HG02884 (cell line): Measurements from ENCODE around the gene SLC5A10.
"Not testable (repeated sequence)": the region's sequence is repeated elsewhere in the genome, so short reads cannot be mapped to it uniquely, and the experiment has no call there.

ENCODE experiments used
- ATAC-seq: cut with Tn5 transposase; IDR thresholded peaks from one replicate; pipeline ENCODE4 v1.9.1; 2021; ENCODE audit warnings: mild to moderate bottlenecking, moderate library complexity; ENCODE audit not compliant: unreplicated experiment

Gene SLC5A10

DNA sequence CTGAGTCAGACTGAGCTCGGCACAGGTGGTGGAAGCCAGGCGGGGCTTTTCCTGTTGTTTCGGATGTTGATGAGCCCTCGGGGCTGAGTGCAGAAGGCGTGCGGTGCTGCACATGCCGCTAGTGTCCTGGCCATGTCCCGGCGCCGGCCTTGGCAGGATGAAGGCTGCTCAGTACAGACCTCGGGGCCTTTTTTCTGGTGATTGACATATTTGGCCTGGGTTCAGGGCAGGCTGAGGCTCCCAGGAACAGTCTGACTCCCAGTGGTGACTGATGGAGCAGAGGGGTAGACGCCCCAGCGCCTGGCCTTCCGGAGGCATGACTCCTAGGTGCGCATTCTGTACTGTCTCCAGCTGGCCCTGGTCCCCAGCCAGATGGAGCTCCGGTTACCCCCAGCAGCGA lies 86.0 kb downstream of the SLC5A10 start:
- ATAC-seq = not testable (repeated sequence)

DNA sequence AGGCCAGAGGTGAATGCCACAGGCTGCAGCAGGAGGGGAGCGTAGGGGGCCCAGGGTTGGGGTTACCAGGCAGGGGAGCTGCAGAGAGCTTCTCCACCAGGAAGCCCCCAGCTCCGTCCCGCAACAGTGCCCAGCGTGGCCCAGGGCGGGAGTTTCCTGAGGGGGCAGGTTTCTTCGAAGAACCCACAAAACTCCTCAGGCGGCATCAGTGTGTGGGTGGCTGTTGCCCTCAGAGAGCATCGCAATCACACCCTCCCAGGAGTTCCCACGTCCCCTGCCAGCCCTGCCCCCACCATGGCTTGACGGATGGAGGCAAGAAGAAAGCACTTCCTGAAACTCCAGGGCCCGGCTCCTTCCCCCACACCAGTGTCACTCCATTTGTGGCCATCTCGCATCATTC lies 86.8 kb downstream of the SLC5A10 start:
- not testable (repeated sequence) for ATAC-seq

DNA sequence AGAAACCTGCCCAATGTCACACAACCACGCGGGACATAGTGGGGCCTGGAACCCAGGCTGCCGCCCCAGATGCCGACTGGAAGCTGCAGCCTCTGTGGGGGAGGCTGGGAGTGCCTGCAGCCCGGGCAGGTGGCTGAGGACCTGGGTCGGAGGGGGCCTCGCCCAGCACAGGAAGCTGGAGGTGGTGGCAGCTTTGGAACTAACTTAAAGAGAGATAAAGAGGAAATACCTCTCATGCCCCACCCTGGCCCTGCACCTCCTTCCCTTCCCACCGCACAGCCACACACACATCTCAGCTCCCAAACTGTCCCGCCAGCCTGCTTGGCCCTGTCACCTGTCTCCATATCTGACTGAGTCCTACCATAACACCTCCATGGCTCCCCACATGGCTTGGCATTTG lies 88.4 kb downstream of the SLC5A10 start:
- not testable (repeated sequence) for ATAC-seq

DNA sequence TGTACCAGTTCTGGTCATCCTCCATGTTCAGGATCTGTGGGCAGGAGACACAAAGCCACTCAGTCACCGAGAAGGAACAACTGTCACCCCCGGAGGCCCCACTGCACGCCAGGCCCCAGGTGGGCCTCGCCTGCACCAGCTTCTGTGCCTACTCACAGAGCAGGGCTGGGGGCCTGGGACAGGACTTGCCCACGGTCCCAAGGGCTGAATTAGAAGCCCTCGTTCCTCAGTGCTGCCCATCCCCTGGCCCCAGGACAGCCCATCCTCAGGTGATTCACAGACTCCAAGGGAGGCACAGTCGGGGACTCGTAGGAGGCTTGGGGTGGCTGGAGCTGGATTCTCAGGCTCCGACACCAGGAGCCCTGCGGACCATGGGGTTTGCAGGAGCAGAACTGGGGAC lies 89.9 kb downstream of the SLC5A10 start:
- ATAC-seq = not testable (repeated sequence)

DNA sequence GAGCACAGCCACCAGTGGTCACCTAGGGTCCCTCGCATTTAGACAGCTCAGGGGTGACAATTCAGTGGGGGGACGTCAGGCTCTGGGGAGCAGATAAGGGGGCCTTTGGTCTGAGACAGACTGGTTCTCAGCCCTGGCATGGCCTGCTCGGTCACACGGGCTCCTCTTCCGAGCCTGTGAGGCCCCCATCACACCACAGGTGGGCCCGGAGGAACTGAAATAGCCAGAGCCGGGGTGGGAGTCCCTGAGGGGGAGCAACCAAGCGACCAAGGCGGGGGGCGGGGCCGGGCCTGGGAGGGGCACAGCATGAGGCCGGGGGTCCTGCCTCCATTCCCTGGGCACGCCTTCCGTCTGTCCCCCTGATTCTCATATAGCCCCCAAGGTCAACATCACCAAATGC lies 90.4 kb downstream of the SLC5A10 start:
- ATAC-seq = not testable (repeated sequence)

DNA sequence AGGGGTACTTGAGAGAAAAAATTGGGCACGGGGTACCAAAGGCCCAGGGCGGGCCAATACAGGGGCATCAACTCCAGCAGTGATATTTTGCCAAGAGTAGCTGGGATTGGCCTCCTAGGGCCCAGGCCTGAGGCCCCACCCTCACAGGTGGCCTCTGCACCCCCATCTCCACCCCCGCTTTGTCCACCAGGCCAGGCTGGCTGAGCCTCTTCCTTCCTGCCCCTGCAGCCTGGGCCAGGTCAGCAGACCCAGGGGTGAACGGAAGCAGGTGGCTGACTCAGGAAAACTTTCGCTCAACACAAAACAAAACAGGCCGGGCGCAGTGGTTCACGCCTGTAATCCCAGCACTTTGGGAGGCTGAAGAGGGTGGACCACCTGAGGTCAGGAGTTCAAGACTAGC lies 91.1 kb downstream of the SLC5A10 start:
- ATAC-seq = not testable (repeated sequence)

DNA sequence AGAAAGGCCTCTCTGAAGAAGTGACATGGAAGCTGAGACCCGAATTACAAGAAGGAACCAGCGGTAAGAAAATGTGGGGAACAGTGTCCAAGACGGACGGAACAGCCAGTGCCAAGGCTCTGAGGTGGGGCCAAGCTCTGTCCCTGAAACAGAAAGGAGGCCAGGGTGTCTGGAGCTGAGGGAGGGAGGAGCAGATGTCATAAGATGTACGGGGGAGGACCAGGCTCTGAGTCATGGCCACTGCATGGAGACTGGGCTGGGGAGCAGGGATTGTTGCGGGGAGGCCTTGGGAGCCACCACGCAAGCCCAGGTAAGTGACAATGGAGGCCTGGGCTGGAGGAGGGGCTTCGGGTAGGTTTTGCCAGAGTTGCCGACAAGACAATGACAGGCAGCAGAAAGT lies 92.7 kb downstream of the SLC5A10 start:
- ATAC-seq = not testable (repeated sequence)

DNA sequence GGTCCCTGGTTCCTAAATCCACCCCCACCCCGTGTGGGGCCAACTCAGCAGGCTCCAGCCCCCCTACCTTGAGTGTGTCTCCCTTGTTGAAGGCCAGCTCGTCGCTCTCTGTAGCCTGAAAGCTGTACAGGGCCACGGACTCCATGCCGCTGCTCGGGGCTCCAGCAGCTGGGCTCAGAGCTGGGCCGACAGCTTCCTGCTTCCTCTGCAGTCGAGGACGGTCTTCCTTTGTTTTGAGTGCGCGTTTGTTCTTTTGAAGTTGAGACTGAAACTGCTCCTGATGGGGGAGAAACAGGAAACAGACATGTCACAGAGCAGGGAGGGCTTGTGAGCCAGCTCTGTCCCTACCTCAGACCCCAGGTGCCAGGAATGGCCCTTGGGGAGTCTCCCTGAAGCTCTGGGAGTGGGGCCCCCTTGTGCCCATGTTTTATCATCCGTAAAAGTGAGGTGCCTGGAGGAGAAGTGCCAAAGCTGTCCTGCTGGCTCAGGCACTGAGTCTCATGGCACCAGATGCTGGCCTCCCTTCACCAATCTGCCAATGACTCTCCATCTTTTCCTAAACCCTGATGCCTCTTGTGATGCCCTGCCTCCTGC lies 94.9 kb downstream of the SLC5A10 start, which contains the start of gene GRAP:
TSS of gene GRAP (minus strand) at position 176 of the 594 bp plus-strand sequence. CDS start at position 145, 31 bp downstream.
- not testable (repeated sequence) for ATAC-seq

DNA sequence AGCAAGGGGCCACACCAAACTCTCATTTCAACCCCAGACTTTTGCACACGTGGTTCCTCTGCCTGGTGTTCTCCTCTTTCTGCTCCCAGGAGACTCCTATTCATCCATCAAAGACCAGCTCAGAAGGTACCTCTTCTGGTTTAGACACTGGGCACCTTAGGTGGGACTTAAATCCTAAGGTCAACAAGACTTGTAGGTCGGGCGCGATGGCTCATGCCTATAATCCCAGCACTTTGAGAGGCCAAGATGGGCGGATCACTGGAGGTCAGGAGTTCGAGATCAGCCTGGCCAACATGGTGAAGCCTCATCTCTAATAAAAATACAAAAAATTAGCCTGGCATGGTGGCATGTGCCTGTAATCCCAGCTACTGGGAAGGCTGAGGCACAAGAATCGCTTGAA lies 95.5 kb downstream of the SLC5A10 start:
- ATAC-seq = not testable (repeated sequence)

DNA sequence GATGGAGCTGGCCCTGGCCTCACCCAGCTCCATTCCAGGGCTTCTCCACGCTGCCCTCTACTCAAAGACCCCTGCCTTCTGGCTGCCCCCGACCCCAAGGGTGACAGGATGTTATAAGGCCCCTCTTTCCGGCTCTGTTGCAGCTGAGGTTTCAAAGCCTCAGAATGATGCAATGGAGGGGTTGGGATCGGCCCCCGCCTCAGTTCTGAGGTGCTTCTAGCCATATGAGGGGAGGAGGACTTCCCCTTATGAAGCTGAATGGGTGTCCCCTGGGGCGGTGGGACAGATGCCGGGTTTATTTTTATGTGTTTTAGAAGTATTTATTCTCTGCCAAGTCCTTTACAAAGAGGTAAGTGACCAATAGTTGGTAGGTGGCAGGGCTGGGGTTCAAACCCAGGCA lies 96.9 kb downstream of the SLC5A10 start:
- not testable (repeated sequence) for ATAC-seq

DNA sequence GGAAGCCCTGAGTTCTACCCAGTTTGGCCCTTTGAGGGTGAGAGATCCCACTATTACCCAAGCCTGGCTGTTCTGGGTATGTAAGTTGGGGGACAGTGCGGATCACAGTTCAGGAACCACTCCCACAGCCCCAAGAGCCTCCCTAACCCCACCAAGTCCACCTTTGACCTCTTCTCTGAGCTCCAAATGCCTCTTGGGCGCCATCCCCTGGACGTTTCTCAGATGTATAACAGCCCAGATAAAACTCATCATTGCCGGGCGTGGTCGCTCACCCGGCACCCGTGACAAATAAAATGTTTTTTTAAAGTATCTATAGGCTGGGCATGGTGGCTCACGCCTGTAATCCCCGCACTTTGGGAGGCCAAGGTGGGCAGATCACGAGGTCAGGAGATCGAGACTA lies 103.5 kb downstream of the SLC5A10 start:
- ATAC-seq = not testable (repeated sequence)

DNA sequence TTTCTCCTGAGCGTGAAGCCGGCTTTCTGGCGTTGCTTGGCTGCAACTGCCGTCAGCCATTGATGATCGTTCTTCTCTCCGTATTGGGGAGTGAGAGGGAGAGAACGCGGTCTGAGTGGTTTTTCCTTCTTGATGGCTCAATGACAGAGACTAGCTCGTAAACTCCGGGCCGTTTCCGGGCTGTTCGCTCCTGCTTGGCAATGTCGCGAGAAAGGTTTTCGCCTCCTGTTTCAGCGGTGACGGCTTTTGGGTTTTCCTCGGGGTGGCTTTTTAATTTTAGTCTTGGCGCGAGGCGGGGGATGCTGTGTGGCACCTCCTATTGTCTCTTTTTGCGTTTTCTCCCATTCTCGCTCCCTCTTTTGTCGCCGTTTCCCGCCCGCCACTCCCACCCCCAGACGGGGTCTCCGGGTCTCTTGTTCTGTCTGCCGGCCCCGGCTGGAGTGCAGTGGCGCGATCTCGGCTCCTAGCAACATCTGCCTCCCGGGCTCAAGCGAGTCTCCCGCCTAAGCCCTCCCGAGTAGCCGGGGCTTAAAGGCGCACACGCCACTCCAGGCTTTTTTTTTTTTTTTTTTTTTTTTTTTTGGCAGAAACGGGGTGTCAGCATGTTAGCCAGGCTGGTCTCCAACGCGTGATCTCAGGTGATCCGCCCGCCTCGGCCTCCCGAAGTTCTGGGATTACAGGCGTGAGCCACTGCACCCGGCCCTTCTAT lies 110.2 kb downstream of the SLC5A10 start:
- ATAC-seq = peak; percentile 59

DNA sequence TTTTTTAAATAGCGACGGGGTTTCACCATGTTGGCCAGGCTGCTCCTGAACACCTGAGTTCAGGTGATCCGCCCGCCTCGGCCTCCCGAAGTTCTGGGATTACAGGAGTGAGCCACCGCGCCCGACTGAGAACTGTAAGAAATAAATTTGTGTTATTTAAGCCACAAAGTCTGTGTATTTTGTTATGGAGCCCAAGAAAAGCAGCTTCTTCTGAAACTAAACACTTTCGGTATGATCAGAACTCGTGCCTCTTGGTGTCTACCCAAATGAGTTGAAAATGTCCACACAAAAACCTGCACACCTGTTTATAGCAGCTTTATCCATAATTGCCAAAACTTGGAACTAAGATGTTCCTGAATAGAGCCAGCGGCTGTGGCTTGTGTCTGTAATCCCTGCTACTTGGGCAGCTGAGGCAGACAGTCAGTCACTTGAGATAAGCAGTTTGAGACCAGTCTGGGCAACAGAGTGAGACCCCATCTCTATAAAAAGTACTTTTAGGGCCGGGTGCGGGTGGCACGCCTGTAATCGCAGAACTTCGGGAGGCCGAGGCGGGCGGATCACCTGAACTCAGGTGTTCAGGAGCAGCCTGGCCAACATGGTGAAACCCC lies 110.9 kb downstream of the SLC5A10 start:
- peak; percentile 37 for ATAC-seq

DNA sequence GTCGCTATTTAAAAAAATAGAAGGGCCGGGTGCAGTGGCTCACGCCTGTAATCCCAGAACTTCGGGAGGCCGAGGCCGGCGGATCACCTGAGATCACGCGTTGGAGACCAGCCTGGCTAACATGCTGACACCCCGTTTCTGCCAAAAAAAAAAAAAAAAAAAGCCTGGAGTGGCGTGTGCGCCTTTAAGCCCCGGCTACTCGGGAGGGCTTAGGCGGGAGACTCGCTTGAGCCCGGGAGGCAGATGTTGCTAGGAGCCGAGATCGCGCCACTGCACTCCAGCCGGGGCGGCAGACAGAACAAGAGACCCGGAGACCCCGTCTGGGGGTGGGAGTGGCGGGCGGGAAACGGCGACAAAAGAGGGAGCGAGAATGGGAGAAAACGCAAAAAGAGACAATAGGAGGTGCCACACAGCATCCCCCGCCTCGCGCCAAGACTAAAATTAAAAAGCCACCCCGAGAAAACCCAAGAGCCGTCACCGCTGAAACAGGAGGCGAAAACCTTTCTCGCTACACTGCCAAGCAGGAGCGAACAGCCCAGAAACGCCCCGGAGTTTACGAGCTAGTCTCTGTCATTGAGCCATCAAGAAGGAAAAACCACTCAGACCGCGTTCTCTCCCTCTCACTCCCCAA lies 111.5 kb downstream of the SLC5A10 start:
- ATAC-seq = not testable (repeated sequence)

DNA sequence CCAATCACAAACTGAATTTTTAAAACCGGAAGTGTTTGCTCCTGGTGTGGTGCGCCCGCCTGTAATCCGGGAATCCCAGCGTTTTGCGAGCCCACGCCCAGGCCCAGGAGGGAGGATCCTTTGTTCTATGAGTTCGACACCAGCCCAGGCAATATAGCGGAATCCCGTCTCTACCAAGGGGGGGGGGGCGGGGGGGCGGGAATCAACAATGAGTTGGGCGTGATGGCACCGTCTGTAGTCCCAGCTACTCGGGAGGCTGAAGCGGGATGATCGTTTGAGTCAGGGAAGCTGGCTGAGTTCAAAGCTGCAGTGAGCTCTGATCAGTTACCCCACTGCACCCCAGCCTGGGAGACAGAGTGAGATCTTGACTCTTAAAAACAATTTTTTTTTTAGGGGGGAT lies 112.4 kb downstream of the SLC5A10 start:
- ATAC-seq = not testable (repeated sequence)

DNA sequence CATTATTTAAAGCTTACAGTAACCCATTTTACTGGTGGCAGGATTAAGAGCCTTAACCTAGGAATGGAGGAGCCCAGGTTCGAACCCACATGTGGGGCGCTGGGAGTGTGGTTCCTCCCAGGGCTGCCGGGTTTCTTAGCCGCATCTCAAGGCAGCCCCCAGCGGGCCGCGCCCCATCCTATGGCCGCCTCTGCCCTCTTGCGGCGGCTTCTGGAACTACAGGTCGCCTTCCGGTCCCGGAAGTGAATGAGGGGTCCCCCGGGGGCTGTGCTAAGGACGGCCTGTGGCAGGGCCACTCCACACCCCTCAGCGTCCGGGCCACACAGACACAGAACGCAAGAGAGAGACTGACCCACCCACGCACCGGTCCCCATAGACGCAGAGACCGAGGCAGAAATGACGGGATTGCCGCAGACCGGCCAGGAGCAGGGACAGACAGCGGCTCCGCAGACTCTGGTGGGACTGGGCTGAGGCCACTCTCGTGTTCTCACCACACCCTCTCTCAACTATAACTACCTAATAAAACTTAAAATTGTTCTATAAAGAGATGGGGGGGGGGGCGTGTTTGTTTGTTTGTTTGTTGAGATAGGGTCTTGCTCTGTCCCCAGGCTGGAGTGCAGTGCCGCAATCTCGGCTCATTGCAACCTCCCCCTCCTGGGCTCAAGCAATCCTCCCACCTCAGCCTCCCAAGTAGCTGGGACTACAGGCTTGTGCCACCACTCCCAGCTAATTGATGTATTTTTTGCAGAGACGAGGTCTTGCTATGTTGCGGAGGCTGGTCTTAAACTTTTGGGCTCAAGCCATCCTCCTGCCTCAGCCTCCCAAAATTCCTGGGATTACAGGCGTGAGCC lies 118.6 kb downstream of the SLC5A10 start:
- peak; percentile 62 for ATAC-seq
